Measurements from ENCODE around the gene EBF3.

EBF3 gene

DNA sequence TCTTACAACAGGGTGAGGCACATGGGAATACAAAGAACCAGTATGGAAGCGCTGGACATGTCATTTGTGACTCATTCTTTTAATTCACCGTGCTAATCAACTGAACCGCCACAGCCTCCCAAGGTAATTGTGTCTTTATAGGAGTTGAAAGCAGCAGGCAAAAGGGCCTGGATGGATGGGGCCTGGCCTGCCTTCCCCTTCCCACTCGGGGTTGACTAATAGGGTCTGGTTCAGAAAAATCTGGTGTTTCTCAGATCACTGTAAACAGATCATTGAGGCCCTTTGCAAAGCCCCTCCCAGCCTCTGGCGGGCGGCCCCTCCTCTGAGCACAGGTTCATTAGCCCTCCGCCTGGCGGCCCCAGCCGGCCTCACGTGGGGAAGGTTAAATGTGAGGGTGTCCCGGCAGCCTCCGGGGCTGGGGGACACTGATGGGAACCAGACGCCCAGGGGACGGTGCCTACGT, 100.8 kb downstream of the EBF3 start:
- H3K4me1 Mint-ChIP-seq = no peaks in the 10 kb centered on the region
- no peak overlapping the region for H3K27ac Mint-ChIP-seq
- H3K4me3 Mint-ChIP-seq = no peak overlapping the region
- H3K27me3 Mint-ChIP-seq = no peaks in the 10 kb centered on the region
- no peaks in the 10 kb centered on the region for H3K36me3 Mint-ChIP-seq
- no peak for ATAC-seq (ENCODE audit: low read depth)
- no peaks in the 10 kb centered on the region for H3K9me3 Mint-ChIP-seq
- no peak for DNase-seq (ENCODE audit: low spot score in 2 of 2)

DNA sequence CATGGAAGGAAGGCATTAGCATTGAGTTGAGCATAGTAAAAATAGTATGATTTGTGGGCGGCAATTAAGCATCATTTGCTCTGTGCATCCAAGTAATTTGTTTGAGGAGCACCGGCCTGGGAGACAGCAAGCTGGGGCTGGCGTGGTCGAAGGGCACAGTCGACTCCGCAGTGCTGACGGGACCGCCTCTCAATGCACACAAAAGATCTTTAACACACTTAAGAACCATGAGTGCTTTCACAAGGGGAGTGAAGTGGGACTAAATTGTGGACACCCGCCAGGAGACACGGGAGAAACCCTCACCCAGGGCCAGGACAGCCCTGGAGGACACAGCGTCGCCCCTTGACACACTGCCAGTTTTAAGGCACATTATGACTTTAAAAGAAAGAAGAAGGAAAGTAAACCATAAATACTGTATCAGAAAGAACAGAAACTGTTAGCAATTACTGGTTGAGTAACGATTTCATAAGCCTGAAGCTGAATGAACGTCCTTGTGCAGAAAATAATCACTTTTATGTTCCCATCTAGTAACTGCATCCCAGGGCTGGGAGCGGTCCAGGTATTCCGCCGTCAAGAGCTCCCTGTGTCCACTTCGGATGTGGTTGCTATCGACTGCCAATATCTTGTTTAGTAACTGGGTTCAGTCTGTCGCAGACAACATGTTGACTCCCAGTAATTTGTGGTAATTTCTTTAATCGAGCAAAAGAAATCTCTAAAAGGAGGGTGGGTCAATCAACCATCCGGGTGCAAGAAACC, 102.1 kb downstream of the EBF3 start:
- H3K4me3 Mint-ChIP-seq = no peak overlapping the region
- H3K9me3 Mint-ChIP-seq = no peaks in the 10 kb centered on the region
- H3K4me1 Mint-ChIP-seq = no peaks in the 10 kb centered on the region
- no peaks in the 10 kb centered on the region for H3K36me3 Mint-ChIP-seq
- H3K27ac Mint-ChIP-seq = no peak overlapping the region
- no peaks in the 10 kb centered on the region for H3K27me3 Mint-ChIP-seq
- ATAC-seq (ENCODE audit: low read depth) = no peak
- no peak for DNase-seq (ENCODE audit: low spot score in 2 of 2)

- Mint-ChIP-seq H3K27me3 (no peaks in the 10 kb centered on the region), H3K4me1 (no peaks in the 10 kb centered on the region), H3K4me3 (no peak overlapping the region), H3K27ac (no peak overlapping the region), H3K9me3 (peaks cover 2% of the 10 kb centered on the region), H3K36me3 (no peaks in the 10 kb centered on the region)
- DNase-seq (ENCODE audit: low spot score in 2 of 2) (no peak), ATAC-seq (ENCODE audit: low read depth) (no peak)
Observed at GRCh38 chr10:129860396-129860795, 103.7 kb downstream of the EBF3 start.

GRCh38 chr10:129859536-129859935, 104.5 kb downstream of the EBF3 start:
- no peaks in the 10 kb centered on the region for H3K4me1 Mint-ChIP-seq
- H3K27me3 Mint-ChIP-seq = no peaks in the 10 kb centered on the region
- no peak for DNase-seq (ENCODE audit: low spot score in 2 of 2)
- ATAC-seq (ENCODE audit: low read depth) = no peak
- no peak overlapping the region for H3K27ac Mint-ChIP-seq
- no peaks in the 10 kb centered on the region for H3K36me3 Mint-ChIP-seq
- no peak overlapping the region for H3K4me3 Mint-ChIP-seq
- peaks cover 2% of the 10 kb centered on the region for H3K9me3 Mint-ChIP-seq

DNA sequence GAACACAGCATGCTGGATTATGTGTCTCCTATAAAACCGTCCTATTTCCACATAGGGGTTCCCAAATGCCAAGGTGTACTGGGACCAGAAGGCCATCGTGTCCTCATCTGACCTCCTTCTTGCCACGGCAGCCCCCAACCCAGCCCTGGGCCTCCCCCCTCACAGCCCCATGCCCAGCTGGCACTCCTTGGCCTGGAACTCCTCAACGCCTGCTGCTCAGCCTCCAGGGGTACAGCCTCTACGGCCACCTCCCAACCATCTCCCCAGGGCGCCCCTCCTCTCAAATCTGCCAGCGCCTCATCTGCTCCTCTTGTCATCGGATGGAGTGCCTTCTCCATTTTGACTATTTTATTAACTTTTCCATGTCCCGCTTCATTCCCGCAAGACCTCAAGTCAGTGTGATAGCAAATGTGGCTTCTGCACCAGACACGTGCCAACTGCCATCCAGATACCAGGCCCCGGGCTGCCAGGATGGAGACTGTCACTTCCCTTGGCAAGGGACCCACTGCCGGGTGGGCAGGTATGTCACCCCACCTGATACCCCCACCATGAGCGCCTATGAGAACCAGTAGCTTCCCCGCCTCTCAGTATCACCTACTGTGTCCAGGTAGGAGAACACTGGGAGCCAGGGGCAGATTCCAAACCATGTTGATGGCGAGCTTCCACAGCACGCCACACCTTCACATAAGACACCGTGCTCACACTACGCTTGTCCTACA, 106.7 kb downstream of the EBF3 start:
- Mint-ChIP-seq H3K36me3 (no peaks in the 10 kb centered on the region), H3K4me3 (no peak overlapping the region), H3K27ac (no peak overlapping the region), H3K9me3 (peaks cover 2% of the 10 kb centered on the region), H3K4me1 (no peaks in the 10 kb centered on the region), H3K27me3 (no peaks in the 10 kb centered on the region)
- no peak for ATAC-seq (ENCODE audit: low read depth)
- no peak for DNase-seq (ENCODE audit: low spot score in 2 of 2)

DNA sequence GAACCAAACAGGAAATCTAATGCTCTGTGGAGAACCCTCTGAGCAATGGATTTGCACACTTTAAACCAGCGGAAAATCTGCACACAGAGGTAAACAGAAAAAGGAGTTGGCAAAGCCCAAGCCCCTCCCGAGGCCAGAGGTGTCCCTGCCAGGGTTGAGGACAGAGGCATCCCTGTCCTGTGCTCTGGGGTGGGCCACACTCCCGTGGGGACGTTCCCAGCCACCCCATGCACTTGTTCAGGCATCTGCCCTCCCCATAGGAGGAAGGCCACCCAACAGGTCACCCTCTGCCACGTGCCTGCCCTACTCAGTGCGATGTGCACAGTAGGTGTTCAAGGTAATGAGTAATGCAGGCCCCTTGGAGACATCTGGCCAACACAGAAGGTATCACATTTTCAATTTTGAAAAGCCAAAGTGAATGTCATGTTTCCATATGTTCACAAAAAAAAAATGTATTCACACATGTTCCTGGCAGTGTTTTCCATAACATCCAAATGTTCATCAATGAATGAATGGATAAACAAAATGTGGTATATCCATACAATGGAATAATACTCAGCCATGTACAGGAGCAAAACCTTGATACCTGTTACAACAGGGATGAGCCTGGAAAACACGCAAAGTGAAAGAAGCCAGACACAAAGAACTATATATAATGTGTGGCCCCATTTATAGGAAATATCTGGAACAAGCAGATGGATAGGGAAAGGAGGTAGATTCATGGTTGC, 108.1 kb downstream of the EBF3 start:
- Mint-ChIP-seq H3K4me1 (no peaks in the 10 kb centered on the region), H3K9me3 (peaks cover 2% of the 10 kb centered on the region), H3K27ac (no peak overlapping the region), H3K27me3 (peaks cover under 1% of the 10 kb centered on the region), H3K4me3 (no peak overlapping the region), H3K36me3 (no peaks in the 10 kb centered on the region)
- ATAC-seq (ENCODE audit: low read depth) (no peak), DNase-seq (ENCODE audit: low spot score in 2 of 2) (no peak)

DNA sequence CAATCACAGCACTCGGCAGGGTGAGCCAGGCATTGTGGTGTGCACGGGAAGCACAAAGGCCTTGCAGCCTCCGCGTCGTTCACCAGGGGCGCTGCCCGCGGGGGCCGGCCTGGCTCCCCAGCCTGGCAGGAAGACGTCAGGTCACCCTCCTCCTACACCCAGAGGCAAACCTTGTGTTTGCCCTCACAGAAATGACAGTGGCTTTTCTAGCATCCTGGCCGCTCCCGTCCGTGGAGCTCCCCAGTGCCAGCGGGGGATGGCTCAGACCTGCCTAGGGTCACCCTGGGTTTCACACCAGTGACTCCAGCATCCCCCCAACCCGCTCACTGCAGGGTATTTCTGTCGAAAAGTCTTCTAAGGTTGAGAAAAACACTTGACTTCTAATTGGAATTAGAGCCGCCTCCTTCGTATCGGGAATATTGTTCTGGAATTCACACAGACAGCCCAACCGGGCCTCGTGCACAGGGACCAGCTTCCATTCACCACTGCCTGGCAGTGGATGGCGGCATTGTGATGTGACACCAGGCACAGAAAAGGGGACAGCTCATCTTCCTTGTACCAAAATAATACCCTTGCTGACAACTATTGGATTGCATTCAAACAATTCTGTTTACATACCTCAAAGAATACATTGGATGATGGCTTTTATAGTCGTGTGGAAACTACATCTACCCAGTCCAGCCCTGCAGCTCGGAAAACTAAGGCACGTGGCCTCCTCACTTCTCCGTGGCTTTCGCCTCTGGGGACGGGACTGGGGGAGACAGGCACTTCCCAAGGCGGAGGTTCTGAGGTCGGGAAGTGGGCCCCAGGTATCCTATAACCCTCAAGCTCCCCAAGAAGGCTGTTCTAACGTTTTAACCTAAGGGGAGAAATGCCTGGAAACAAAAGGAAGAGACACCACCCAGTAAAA, 109.0 kb downstream of the EBF3 start:
- no peak overlapping the region for H3K27ac Mint-ChIP-seq
- H3K36me3 Mint-ChIP-seq = no peaks in the 10 kb centered on the region
- peaks cover 2% of the 10 kb centered on the region for H3K9me3 Mint-ChIP-seq
- no peak overlapping the region for H3K4me3 Mint-ChIP-seq
- DNase-seq (ENCODE audit: low spot score in 2 of 2) (no peak), ATAC-seq (ENCODE audit: low read depth) (no peak)
- H3K4me1 Mint-ChIP-seq = no peaks in the 10 kb centered on the region
- peaks cover 1% of the 10 kb centered on the region for H3K27me3 Mint-ChIP-seq

GRCh38 chr10:129854158-129854557, 109.9 kb downstream of the EBF3 start:
- no peak overlapping the region for H3K27ac Mint-ChIP-seq
- H3K4me1 Mint-ChIP-seq = no peaks in the 10 kb centered on the region
- no peak for ATAC-seq (ENCODE audit: low read depth)
- no peak for DNase-seq (ENCODE audit: low spot score in 2 of 2)
- H3K27me3 Mint-ChIP-seq = peaks cover 1% of the 10 kb centered on the region
- H3K4me3 Mint-ChIP-seq = no peak overlapping the region
- H3K9me3 Mint-ChIP-seq = peaks cover 2% of the 10 kb centered on the region
- H3K36me3 Mint-ChIP-seq = no peaks in the 10 kb centered on the region

DNA sequence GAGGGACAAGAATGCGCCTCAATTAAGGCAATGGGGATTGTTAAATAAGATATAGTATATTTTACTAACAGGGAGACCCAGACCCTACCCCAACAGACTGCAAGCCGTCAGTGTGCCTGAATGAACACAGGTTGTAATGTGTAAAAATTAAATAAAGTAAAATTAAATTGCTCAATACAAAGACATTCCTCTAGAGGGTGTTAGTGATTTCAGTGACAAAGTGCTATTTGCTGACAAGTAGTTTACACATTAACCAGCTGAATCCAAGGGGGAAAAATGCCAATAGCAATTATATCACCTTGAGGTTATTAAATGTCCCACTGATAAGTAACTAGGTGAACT, 110.5 kb downstream of the EBF3 start:
- no peak overlapping the region for H3K4me3 Mint-ChIP-seq
- DNase-seq (ENCODE audit: low spot score in 2 of 2) (no peak), ATAC-seq (ENCODE audit: low read depth) (no peak)
- H3K36me3 Mint-ChIP-seq = no peaks in the 10 kb centered on the region
- H3K27ac Mint-ChIP-seq = no peak overlapping the region
- peaks cover 3% of the 10 kb centered on the region for H3K27me3 Mint-ChIP-seq
- H3K9me3 Mint-ChIP-seq = peaks cover 2% of the 10 kb centered on the region
- H3K4me1 Mint-ChIP-seq = no peaks in the 10 kb centered on the region

- Mint-ChIP-seq H3K4me1 (no peaks in the 10 kb centered on the region), H3K27ac (no peak overlapping the region), H3K9me3 (peaks cover 2% of the 10 kb centered on the region), H3K27me3 (peaks cover 3% of the 10 kb centered on the region), H3K36me3 (no peaks in the 10 kb centered on the region), H3K4me3 (no peak overlapping the region)
- ATAC-seq (ENCODE audit: low read depth) = no peak
- DNase-seq (ENCODE audit: low spot score in 2 of 2) = no peak
Observed at GRCh38 chr10:129852829-129853561, 111.1 kb downstream of the EBF3 start.

GRCh38 chr10:129851941-129852640, 112.0 kb downstream of the EBF3 start:
- DNase-seq (ENCODE audit: low spot score in 2 of 2) = no peak
- H3K36me3 Mint-ChIP-seq = no peaks in the 10 kb centered on the region
- H3K27me3 Mint-ChIP-seq = peaks cover 3% of the 10 kb centered on the region
- peaks cover 2% of the 10 kb centered on the region for H3K9me3 Mint-ChIP-seq
- H3K4me3 Mint-ChIP-seq = no peak overlapping the region
- H3K4me1 Mint-ChIP-seq = no peaks in the 10 kb centered on the region
- no peak overlapping the region for H3K27ac Mint-ChIP-seq
- no peak for ATAC-seq (ENCODE audit: low read depth)

DNA sequence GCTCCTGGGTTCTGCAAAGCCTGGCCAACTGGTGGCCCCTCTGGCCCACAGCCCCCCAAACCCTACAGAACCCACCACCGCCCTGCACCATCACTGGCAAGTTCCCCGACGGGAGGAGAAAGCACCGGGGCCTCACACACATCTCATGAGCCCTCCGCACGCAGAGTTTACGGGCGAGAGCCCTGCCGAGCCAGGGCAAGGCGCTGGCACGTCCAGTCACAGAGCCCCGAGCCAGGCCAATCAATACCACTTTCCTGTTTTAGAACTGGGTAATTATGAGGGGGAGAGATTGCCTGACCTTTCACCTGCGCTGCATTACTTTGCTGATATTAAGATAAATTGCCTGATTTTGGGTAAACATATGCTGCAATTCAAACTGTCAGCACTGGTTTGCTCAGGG, 113.3 kb downstream of the EBF3 start:
- Mint-ChIP-seq H3K9me3 (no peaks in the 10 kb centered on the region), H3K36me3 (no peaks in the 10 kb centered on the region), H3K4me1 (no peaks in the 10 kb centered on the region), H3K27me3 (peaks cover 3% of the 10 kb centered on the region), H3K4me3 (no peak overlapping the region), H3K27ac (no peak overlapping the region)
- DNase-seq (ENCODE audit: low spot score in 2 of 2) (no peak), ATAC-seq (ENCODE audit: low read depth) (no peak)

GRCh38 chr10:129850316-129850715, 113.8 kb downstream of the EBF3 start:
- no peaks in the 10 kb centered on the region for H3K9me3 Mint-ChIP-seq

More at GRCh38 chr10:129850316-129850715, 113.8 kb downstream of the EBF3 start:
- no peaks in the 10 kb centered on the region for H3K4me1 Mint-ChIP-seq
- no peaks in the 10 kb centered on the region for H3K36me3 Mint-ChIP-seq
- ATAC-seq (ENCODE audit: low read depth) (no peak), DNase-seq (ENCODE audit: low spot score in 2 of 2) (no peak)
- H3K27ac Mint-ChIP-seq = no peak overlapping the region
- no peak overlapping the region for H3K4me3 Mint-ChIP-seq
- peaks cover 3% of the 10 kb centered on the region for H3K27me3 Mint-ChIP-seq

Data from memory B cell (primary cell).